ENCODE measurements around the gene SPATA3.
A peak's percentile ranks its signal among the peaks of the same experiment; 100 is the strongest.

SPATA3 gene

DNA sequence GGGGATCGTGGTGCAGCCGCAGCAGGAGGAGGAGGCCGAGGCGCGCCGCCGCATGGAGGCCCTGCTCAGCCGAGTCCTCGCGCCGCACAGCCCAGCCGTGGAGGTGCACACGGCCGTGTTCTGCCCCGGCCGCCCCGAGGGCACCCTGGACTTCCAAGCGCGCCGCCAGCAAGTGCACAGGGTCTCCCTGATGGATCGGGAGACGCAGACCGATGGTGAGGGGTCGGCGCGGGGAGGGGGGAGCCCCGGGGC, 5.1 kb upstream of the SPATA3 start:
- Histone ChIP-seq H3K27me3 (ENCODE audit: insufficient read depth, low read depth, severe bottlenecking) (no peaks in the 10 kb centered on the region), H3K27ac (no peak overlapping the region), H3K36me3 (no peaks in the 10 kb centered on the region), H3K9me3 (ENCODE audit: severe bottlenecking) (no peaks in the 10 kb centered on the region), H3K4me3 (ENCODE audit: low read depth, low read length) (no peak overlapping the region)
- TF ChIP-seq, protein P1, sequence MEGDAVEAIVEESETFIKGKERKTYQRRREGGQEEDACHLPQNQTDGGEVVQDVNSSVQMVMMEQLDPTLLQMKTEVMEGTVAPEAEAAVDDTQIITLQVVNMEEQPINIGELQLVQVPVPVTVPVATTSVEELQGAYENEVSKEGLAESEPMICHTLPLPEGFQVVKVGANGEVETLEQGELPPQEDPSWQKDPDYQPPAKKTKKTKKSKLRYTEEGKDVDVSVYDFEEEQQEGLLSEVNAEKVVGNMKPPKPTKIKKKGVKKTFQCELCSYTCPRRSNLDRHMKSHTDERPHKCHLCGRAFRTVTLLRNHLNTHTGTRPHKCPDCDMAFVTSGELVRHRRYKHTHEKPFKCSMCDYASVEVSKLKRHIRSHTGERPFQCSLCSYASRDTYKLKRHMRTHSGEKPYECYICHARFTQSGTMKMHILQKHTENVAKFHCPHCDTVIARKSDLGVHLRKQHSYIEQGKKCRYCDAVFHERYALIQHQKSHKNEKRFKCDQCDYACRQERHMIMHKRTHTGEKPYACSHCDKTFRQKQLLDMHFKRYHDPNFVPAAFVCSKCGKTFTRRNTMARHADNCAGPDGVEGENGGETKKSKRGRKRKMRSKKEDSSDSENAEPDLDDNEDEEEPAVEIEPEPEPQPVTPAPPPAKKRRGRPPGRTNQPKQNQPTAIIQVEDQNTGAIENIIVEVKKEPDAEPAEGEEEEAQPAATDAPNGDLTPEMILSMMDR (IDR thresholded peaks at IDR 0.05; ENCODE audit: low read depth, low read length), result no peak
- no peak for DNase-seq

- no peaks in the 10 kb centered on the region for H3K9me3 ChIP-seq (ENCODE audit: severe bottlenecking)
- TF ChIP-seq, protein P1 (IDR thresholded peaks at IDR 0.05; ENCODE audit: low read depth, low read length), result no peak
- DNase-seq, result no peak
- H3K27ac ChIP-seq, result no peak overlapping the region
- no peak overlapping the region for H3K4me3 ChIP-seq (ENCODE audit: low read depth, low read length)
- H3K27me3 ChIP-seq (ENCODE audit: insufficient read depth, low read depth, severe bottlenecking), result no peaks in the 10 kb centered on the region
- H3K36me3 ChIP-seq, result no peaks in the 10 kb centered on the region
Observed at GRCh38 chr2:230991598-230991997, 4.3 kb upstream of the SPATA3 start.

- H3K27me3 ChIP-seq (ENCODE audit: insufficient read depth, low read depth, severe bottlenecking), result no peaks in the 10 kb centered on the region
- TF ChIP-seq, protein P1 (IDR thresholded peaks at IDR 0.05; ENCODE audit: low read depth, low read length), result no peak
- DNase-seq, result no peak
- no peak overlapping the region for H3K27ac ChIP-seq
- no peak overlapping the region for H3K4me3 ChIP-seq (ENCODE audit: low read depth, low read length)
- H3K36me3 ChIP-seq, result no peaks in the 10 kb centered on the region
- H3K9me3 ChIP-seq (ENCODE audit: severe bottlenecking), result no peaks in the 10 kb centered on the region
Observed at GRCh38 chr2:230996661-230997060, 740 bp downstream of the SPATA3 start.

DNA sequence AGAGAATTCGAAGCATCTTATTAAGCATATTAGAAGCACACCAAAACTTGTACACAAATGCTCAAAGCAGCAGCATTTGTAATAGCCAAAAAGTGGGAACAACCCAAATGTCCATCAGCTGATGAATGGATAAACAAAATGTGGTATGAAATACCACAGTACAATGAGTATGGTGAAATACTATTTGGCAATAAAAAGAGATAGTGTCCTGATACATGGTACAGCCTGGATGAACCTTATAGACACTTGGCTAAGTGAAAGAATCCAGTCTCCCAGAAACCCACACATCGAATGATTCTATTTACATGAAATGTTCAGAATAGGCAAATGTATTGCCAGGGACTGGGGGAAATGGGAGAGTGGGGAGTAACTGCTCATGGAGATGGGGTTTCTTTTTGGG, 3.0 kb downstream of the SPATA3 start:
- Histone ChIP-seq H3K9me3 (ENCODE audit: severe bottlenecking) (no peaks in the 10 kb centered on the region), H3K27ac (no peak overlapping the region), H3K36me3 (no peaks in the 10 kb centered on the region), H3K4me3 (ENCODE audit: low read depth, low read length) (no peak overlapping the region), H3K27me3 (ENCODE audit: insufficient read depth, low read depth, severe bottlenecking) (no peaks in the 10 kb centered on the region)
- TF ChIP-seq, protein P1 (IDR thresholded peaks at IDR 0.05; ENCODE audit: low read depth, low read length), result no peak
- DNase-seq, result no peak

DNA sequence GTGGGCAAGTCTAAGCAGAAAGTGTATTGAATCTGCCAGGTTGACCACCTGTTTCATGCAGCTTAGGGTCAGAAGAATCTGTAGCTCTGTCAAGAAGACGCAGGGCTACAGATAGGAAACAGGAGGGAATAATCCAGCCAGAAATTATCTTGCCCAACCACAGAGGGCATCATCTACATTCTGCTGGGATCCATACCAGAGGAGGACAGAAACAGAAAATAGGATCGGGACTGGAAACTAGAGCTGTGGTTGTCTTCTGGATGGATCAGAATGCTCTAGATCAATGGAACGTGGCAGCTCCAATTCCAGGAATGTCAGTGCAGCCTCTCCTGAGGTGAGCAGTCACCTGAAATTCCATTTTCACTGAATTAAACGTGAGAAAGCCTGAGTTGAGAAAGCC, 3.6 kb downstream of the SPATA3 start:
- Histone ChIP-seq H3K9me3 (ENCODE audit: severe bottlenecking) (no peaks in the 10 kb centered on the region), H3K36me3 (no peaks in the 10 kb centered on the region)
- TF ChIP-seq, protein P1 (IDR thresholded peaks at IDR 0.05; ENCODE audit: low read depth, low read length), result no peak

DNA sequence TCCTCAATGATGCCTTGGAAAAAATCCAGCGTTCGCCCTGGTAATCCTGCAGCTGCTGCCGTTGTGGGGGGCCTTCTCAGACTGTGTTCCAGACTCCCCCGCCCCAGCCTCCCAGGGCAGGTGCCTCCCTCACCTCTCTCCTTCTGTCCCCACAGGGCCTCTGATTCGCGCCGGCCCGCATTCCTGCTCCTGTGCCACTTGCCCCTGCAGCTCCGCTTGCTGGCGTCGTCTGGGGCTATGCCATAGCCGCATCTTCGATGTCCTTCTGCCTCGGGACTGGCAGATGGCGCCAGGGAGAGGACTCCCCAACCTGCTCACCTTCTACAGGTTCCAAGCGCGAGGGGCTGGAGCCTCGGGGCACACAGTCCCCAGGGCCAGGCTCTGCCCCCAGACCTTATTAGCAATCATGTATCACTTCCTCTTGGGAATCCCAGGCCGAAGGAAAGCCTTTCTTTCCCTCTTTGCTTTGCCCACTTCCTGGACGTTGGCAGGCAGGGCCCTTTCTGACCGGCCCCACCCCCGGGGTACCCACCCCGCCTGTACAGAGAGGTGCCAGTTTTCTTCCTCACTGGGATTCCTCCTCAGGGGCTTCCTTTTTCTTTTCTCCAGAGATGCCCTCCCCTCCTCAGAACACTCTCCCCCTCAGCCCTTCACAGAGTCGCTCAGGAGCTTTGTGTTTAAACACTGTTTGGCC, 4.4 kb downstream of the SPATA3 start:
- no peaks in the 10 kb centered on the region for H3K36me3 ChIP-seq
- no peaks in the 10 kb centered on the region for H3K27me3 ChIP-seq (ENCODE audit: insufficient read depth, low read depth, severe bottlenecking)
- H3K4me3 ChIP-seq (ENCODE audit: low read depth, low read length), result no peak overlapping the region
- no peak for DNase-seq
- H3K27ac ChIP-seq, result no peak overlapping the region
- H3K9me3 ChIP-seq (ENCODE audit: severe bottlenecking), result no peaks in the 10 kb centered on the region
- TF ChIP-seq, protein P1 (IDR thresholded peaks at IDR 0.05; ENCODE audit: low read depth, low read length), result peak; percentile 30; the same call in 1 of the 2 replicates

More for the DNA sequence above, 3.6 kb downstream of the SPATA3 start:
- no peak overlapping the region for H3K4me3 ChIP-seq (ENCODE audit: low read depth, low read length)
- no peak overlapping the region for H3K27ac ChIP-seq
- DNase-seq, result no peak
- no peaks in the 10 kb centered on the region for H3K27me3 ChIP-seq (ENCODE audit: insufficient read depth, low read depth, severe bottlenecking)
